H1 (cell line): ENCODE results near the gene SGCD. TPM values are rescaled to one million over a fixed set of nuclear protein-coding genes. Genes with fewer than 3 reads are reported as not detected.

Source experiments
- BACH1 ChIP-seq: IDR thresholded peaks from 2 replicates; pipeline ENCODE4 v1.6.1; 2012; ENCODE audit warnings: low read length, improper control_type of control experiment
- EGR1 ChIP-seq: IDR thresholded peaks from 2 replicates; pipeline ENCODE4 v1.6.1; 2011; ENCODE audit warnings: low read depth, low read length, borderline replicate concordance
- FOSL1 ChIP-seq: IDR thresholded peaks from 2 replicates; pipeline ENCODE4 v1.6.1; 2011; ENCODE audit warnings: mild to moderate bottlenecking, low read depth, low read length, moderate library complexity; ENCODE audit not compliant: insufficient read depth
- PHF8 ChIP-seq: fragments of 200-600 bp; sonication (generic); conservative IDR thresholded peaks from 2 replicates; pipeline ENCODE4 v1.7.1; 2012; ENCODE audit warnings: low read depth, mild to moderate bottlenecking, inconsistent platforms, low read length, moderate library complexity
- POLR2AphosphoS5 ChIP-seq: IDR thresholded peaks from 2 replicates; pipeline ENCODE4 v1.6.1; 2011; ENCODE audit warnings: low read depth, low read length
- polyA plus RNA-seq, 7 experiments: library from polyadenylated mRNA; depleted of rRNA in 3 of 7; stranded (reverse) in 5 of 7; unstranded in 2 of 7; fragments of >200 nt in 5 of 7; fragments of 200-250 nt in 2 of 7; gene quantifications; 1 replicate in 5 of 7; 2 replicates in 1 of 7; 4 replicates in 1 of 7; pipeline versions ENCODE4 v1.2.1 to v1.2.3, GENCODE V29; 2011 to 2013; ENCODE audit warnings: missing spikeins in 2 of 7, mixed read lengths in 2 of 7
- total RNA-seq: library from RNA; stranded (reverse); fragmentation: NEBNext Ultra II Directional; extraction: Animal tissue kit (Norgen Biotek cat#: 25700); gene quantifications from 2 replicates; pipeline ENCODE4 v1.2.1, GENCODE V29; 2021
- TF ChIP-seq, protein P1 (sequence below): IDR thresholded peaks from 2 replicates; pipeline ENCODE4 v1.6.1; 2012; ENCODE audit warnings: inconsistent platforms

The SGCD gene
- total and polyA plus RNA-seq, 2 of the 8 experiments (the other 6 are each of a cell fraction or from before 2014, with no cell fraction given), result 0.04 to 0.08 TPM

DNA sequence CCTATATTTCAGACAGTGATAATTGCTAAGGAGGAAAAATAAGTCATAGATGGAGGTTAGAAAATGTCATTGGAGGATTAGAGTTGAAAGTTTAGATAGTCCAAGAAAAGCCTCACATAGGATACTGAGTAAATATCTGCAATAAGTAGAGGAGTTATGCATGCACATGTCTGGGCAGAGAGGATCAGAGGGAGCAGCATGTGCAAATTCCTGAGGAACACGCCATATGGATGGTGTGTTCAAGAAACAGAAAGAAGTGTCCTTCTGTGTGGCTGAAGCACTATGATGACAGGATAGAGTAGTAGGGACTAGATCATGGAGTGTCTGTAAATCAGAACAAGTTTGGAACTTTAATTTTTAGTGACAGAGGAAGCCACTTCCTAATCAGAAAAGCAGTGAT lies 52.2 kb downstream of the SGCD start (continued):
- TF ChIP-seq, protein P1, sequence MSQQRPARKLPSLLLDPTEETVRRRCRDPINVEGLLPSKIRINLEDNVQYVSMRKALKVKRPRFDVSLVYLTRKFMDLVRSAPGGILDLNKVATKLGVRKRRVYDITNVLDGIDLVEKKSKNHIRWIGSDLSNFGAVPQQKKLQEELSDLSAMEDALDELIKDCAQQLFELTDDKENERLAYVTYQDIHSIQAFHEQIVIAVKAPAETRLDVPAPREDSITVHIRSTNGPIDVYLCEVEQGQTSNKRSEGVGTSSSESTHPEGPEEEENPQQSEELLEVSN, result no peak
- TF ChIP-seq BACH1 (no peak), POLR2AphosphoS5 (no peak), EGR1 (no peak), FOSL1 (no peak), PHF8 (no peak)
- TF ChIP-seq, all 59 proteins: peak for 0
